ENCODE data around the gene PITPNM3. TPM values are rescaled to one million over a fixed set of nuclear protein-coding genes. Genes with fewer than 3 reads are reported as not detected.
A peak's percentile ranks its signal among the peaks of the same experiment; 100 is the strongest.

Gene PITPNM3
- 0.77 and 0.99 TPM in 2 replicates for total RNA-seq
- 0.38 and 1.1 TPM in 2 replicates for polyA plus RNA-seq
- 0.37 and 1.4 TPM in 2 replicates for polyA plus RNA-seq (2012)
- 2.5 and 3.4 TPM in 2 replicates for polyA minus RNA-seq (ENCODE audit: low replicate concordance)

- Histone ChIP-seq H3K9me3 (ENCODE audit: control insufficient read depth, insufficient read depth, low read depth, low read length) (no peaks in the 10 kb centered on the region), H3K9ac (ENCODE audit: insufficient read depth, low read length) (peak within 1 kb of the TSS; percentile 30), H3K4me2 (ENCODE audit: extremely low read depth, insufficient read depth, low read length) (peak within 1 kb of the TSS; percentile 78), H3K4me3 (replicated peaks in 1 of 4; ENCODE audit: control extremely low read depth in 1 of 4, insufficient read depth in 1 of 4, low read depth in 3 of 4, low read length in 4 of 4) (peak within 1 kb of the TSS; percentile 17 to 50 (median 28)), H3K27me3 (ENCODE audit: control insufficient read depth, insufficient read depth, low read length) (peaks cover 41% of the 10 kb centered on the region), H4K20me1 (ENCODE audit: control insufficient read depth, extremely low read depth, insufficient read depth, low read length) (no peaks in the 10 kb centered on the region), H3K79me2 (ENCODE audit: control insufficient read depth, insufficient read depth, low read length) (no peaks in the 10 kb centered on the region), H3K4me1 (ENCODE audit: control insufficient read depth, extremely low read depth, insufficient read depth, low read length) (no peaks in the 10 kb centered on the region), H3K36me3 (ENCODE audit: control insufficient read depth, insufficient read depth, low read length) (no peaks in the 10 kb centered on the region), H3K27ac (ENCODE audit: insufficient read depth, low read length) (no peak within 1 kb of the TSS), H2AFZ (ENCODE audit: low read length) (no peak within 1 kb of the TSS)
- no peak for DNase-seq (ENCODE audit: low read depth in 2 of 2)
- TF ChIP-seq CTCF (conservative IDR thresholded peaks at IDR 0.05 in 1 of 2, IDR thresholded peaks at IDR 0.05 in 1 of 2; ENCODE audit: low read depth in 1 of 2, low read length in 2 of 2): no peak
- no peak for TF ChIP-seq EZH2 (IDR thresholded peaks at IDR 0.05; ENCODE audit: low read length, missing control alignments)
These were observed at the start of gene PITPNM3 for GRCh38 chr17:6556121-6557039. Gene PITPNM3, minus strand, starts transcription at chr17:6556555. Its CDS starts 149 bp downstream, at chr17:6556406.

- no peak for TF ChIP-seq EZH2 (IDR thresholded peaks at IDR 0.05; ENCODE audit: low read length, missing control alignments)
- no peak for TF ChIP-seq CTCF (conservative IDR thresholded peaks at IDR 0.05 in 1 of 2, IDR thresholded peaks at IDR 0.05 in 1 of 2; ENCODE audit: low read depth in 1 of 2, low read length in 2 of 2)
- Histone ChIP-seq H3K36me3 (ENCODE audit: control insufficient read depth, insufficient read depth, low read length) (peaks cover 13% of the 10 kb centered on the region), H3K4me1 (ENCODE audit: control insufficient read depth, extremely low read depth, insufficient read depth, low read length) (no peaks in the 10 kb centered on the region), H4K20me1 (ENCODE audit: control insufficient read depth, extremely low read depth, insufficient read depth, low read length) (no peaks in the 10 kb centered on the region), H3K9me3 (ENCODE audit: control insufficient read depth, insufficient read depth, low read depth, low read length) (no peaks in the 10 kb centered on the region), H3K9ac (ENCODE audit: insufficient read depth, low read length) (no peak overlapping the region), H3K79me2 (ENCODE audit: control insufficient read depth, insufficient read depth, low read length) (no peaks in the 10 kb centered on the region), H3K4me3 (replicated peaks in 1 of 4; ENCODE audit: control extremely low read depth in 1 of 4, insufficient read depth in 1 of 4, low read depth in 3 of 4, low read length in 4 of 4) (no peak overlapping the region), H3K27ac (ENCODE audit: insufficient read depth, low read length) (no peak overlapping the region), H3K27me3 (ENCODE audit: control insufficient read depth, insufficient read depth, low read length) (no peaks in the 10 kb centered on the region), H3K4me2 (ENCODE audit: extremely low read depth, insufficient read depth, low read length) (no peak overlapping the region), H2AFZ (ENCODE audit: low read length) (no peak overlapping the region)
- no peak for DNase-seq (ENCODE audit: low read depth in 2 of 2)
These were observed 48.8 kb upstream of the PITPNM3 start for GRCh38 chr17:6605142-6605541.

GRCh38 chr17:6603744-6604325 is 47.5 kb upstream of the PITPNM3 start:
- H2AFZ ChIP-seq (ENCODE audit: low read length): no peak overlapping the region

More at GRCh38 chr17:6603744-6604325, 47.5 kb upstream of the PITPNM3 start:
- no peaks in the 10 kb centered on the region for H3K79me2 ChIP-seq (ENCODE audit: control insufficient read depth, insufficient read depth, low read length)
- no peaks in the 10 kb centered on the region for H3K4me1 ChIP-seq (ENCODE audit: control insufficient read depth, extremely low read depth, insufficient read depth, low read length)
- H3K36me3 ChIP-seq (ENCODE audit: control insufficient read depth, insufficient read depth, low read length): peaks cover 9% of the 10 kb centered on the region
- no peaks in the 10 kb centered on the region for H4K20me1 ChIP-seq (ENCODE audit: control insufficient read depth, extremely low read depth, insufficient read depth, low read length)
- H3K27me3 ChIP-seq (ENCODE audit: control insufficient read depth, insufficient read depth, low read length): no peaks in the 10 kb centered on the region
- H3K27ac ChIP-seq (ENCODE audit: insufficient read depth, low read length): no peak overlapping the region
- TF ChIP-seq EZH2 (IDR thresholded peaks at IDR 0.05; ENCODE audit: low read length, missing control alignments) (no peak), CTCF (conservative IDR thresholded peaks at IDR 0.05 in 1 of 2, IDR thresholded peaks at IDR 0.05 in 1 of 2; ENCODE audit: low read depth in 1 of 2, low read length in 2 of 2) (peak in 1 of 2 donors; percentile 7)
- no peaks in the 10 kb centered on the region for H3K9me3 ChIP-seq (ENCODE audit: control insufficient read depth, insufficient read depth, low read depth, low read length)
- H3K9ac ChIP-seq (ENCODE audit: insufficient read depth, low read length): no peak overlapping the region
- H3K4me2 ChIP-seq (ENCODE audit: extremely low read depth, insufficient read depth, low read length): no peak overlapping the region
- DNase-seq (ENCODE audit: low read depth in 2 of 2): peak in 1 of 2 donors; percentile 57
- peak overlapping the region in 1 of 4 experiments; percentile 22 for H3K4me3 ChIP-seq (replicated peaks in 1 of 4; ENCODE audit: control extremely low read depth in 1 of 4, insufficient read depth in 1 of 4, low read depth in 3 of 4, low read length in 4 of 4)

All from fibroblast of lung (primary cell).